Astrocyte (in vitro differentiated cells and primary cell): ENCODE measurements around the gene SH2B2. TPM values are rescaled to one million over a fixed set of nuclear protein-coding genes. Genes with fewer than 3 reads are reported as not detected.
"Not testable (repeated sequence)": the region's sequence is repeated elsewhere in the genome, so short reads cannot be mapped to it uniquely, and the experiment has no call there.

Experiments
- DNase-seq: peaks from one replicate; pipeline ENCODE4 v3.0.0-alpha.2; 2010; ENCODE audit warnings: low read depth
- FAIRE-seq: peaks from 2 replicates; lab custom pipeline; 2011; peaks lifted over from hg19 to GRCh38; lab: Jason Lieb, UNC
- H2AFZ ChIP-seq: 2 replicates; pipeline ENCODE4 v1.6.0; 2012; ENCODE audit warnings: low read depth, low read length, inconsistent platforms
- H3K27ac ChIP-seq: 2 replicates; pipeline ENCODE4 v1.5.1; 2011; ENCODE audit warnings: low read depth, low read length, inconsistent platforms
- H3K27me3 ChIP-seq: 2 replicates; pipeline ENCODE4 v1.6.0; 2011; ENCODE audit warnings: low read length, inconsistent platforms; ENCODE audit not compliant: insufficient read depth
- H3K36me3 ChIP-seq: 2 replicates; pipeline ENCODE4 v1.5.1; 2011; ENCODE audit warnings: low read length, inconsistent platforms; ENCODE audit not compliant: insufficient read depth
- H3K4me1 ChIP-seq: 2 replicates; pipeline ENCODE4 v1.5.1; 2011; ENCODE audit warnings: low read length, inconsistent platforms; ENCODE audit not compliant: insufficient read depth
- H3K4me2 ChIP-seq: 2 replicates; pipeline ENCODE4 v1.6.0; 2012; ENCODE audit warnings: low read length, inconsistent platforms
- H3K4me3 ChIP-seq: 2 replicates; pipeline ENCODE4 v1.5.1; 2011; ENCODE audit warnings: low read depth, mild to moderate bottlenecking, low read length, inconsistent platforms; ENCODE audit not compliant: insufficient read depth
- H3K79me2 ChIP-seq: 2 replicates; pipeline ENCODE4 v1.6.0; 2012; ENCODE audit warnings: mild to moderate bottlenecking, low read length, inconsistent platforms; ENCODE audit not compliant: insufficient read depth
- H3K9ac ChIP-seq: 2 replicates; pipeline ENCODE4 v1.6.0; 2012; ENCODE audit warnings: mild to moderate bottlenecking, low read length, inconsistent platforms
- H3K9me3 ChIP-seq: 2 replicates; pipeline ENCODE4 v1.5.1; 2012; ENCODE audit warnings: low read depth, mild to moderate bottlenecking, low read length, inconsistent platforms; ENCODE audit not compliant: insufficient read depth
- H4K20me1 ChIP-seq: 2 replicates; pipeline ENCODE4 v1.6.0; 2012; ENCODE audit warnings: low read length, inconsistent platforms; ENCODE audit not compliant: insufficient read depth
- H3K27ac Mint-ChIP-seq: one replicate; pipeline ENCODE4 v1.8.0; 2021; ENCODE audit warnings: mild to moderate bottlenecking, mixed read lengths; ENCODE audit not compliant: unreplicated experiment
- H3K27me3 Mint-ChIP-seq: one replicate; pipeline ENCODE4 v1.8.0; 2021; ENCODE audit warnings: low read depth, mixed read lengths; ENCODE audit not compliant: unreplicated experiment
- H3K36me3 Mint-ChIP-seq: one replicate; pipeline ENCODE4 v1.8.0; 2021; ENCODE audit warnings: low read depth, mixed read lengths; ENCODE audit not compliant: unreplicated experiment
- H3K4me1 Mint-ChIP-seq: one replicate; pipeline ENCODE4 v1.8.0; 2021; ENCODE audit warnings: low read depth, mixed read lengths; ENCODE audit not compliant: unreplicated experiment
- H3K4me3 Mint-ChIP-seq: one replicate; pipeline ENCODE4 v1.8.0; 2021; ENCODE audit warnings: mild to moderate bottlenecking, moderate library complexity, mixed read lengths; ENCODE audit not compliant: unreplicated experiment
- H3K9me3 Mint-ChIP-seq: one replicate; pipeline ENCODE4 v1.8.0; 2021; ENCODE audit warnings: mild to moderate bottlenecking, mixed read lengths; ENCODE audit not compliant: unreplicated experiment
- total RNA-seq: library from RNA; stranded (reverse); gene quantifications from 2 replicates; pipeline ENCODE4 v1.2.1, GENCODE V29; 2021

SH2B2 gene
- total RNA-seq, 1 donor from 2014 or later, result 5.6 TPM

GRCh38 chr7:102335574-102335973 is 48.9 kb downstream of the SH2B2 start:
- H3K79me2 ChIP-seq, H3K27me3 Mint-ChIP-seq, H2AFZ ChIP-seq, H3K4me2 ChIP-seq, H3K4me3 ChIP-seq, H3K36me3 ChIP-seq, FAIRE-seq, H3K36me3 Mint-ChIP-seq, H3K4me1 Mint-ChIP-seq, H3K27ac ChIP-seq, H3K27me3 ChIP-seq, H3K27ac Mint-ChIP-seq, H4K20me1 ChIP-seq, H3K4me1 ChIP-seq, DNase-seq, H3K9me3 Mint-ChIP-seq, H3K4me3 Mint-ChIP-seq, H3K9ac ChIP-seq, H3K9me3 ChIP-seq: not testable (repeated sequence)

- not testable (repeated sequence) for H3K79me2 ChIP-seq, H3K27ac ChIP-seq, H3K4me1 ChIP-seq, H4K20me1 ChIP-seq, FAIRE-seq, H3K9me3 Mint-ChIP-seq, H3K27me3 Mint-ChIP-seq, H3K4me1 Mint-ChIP-seq, H3K4me2 ChIP-seq, H3K27me3 ChIP-seq, H3K36me3 ChIP-seq, H3K4me3 ChIP-seq, DNase-seq, H3K27ac Mint-ChIP-seq, H2AFZ ChIP-seq, H3K4me3 Mint-ChIP-seq, H3K9me3 ChIP-seq, H3K9ac ChIP-seq, H3K36me3 Mint-ChIP-seq
These were observed 50.3 kb downstream of the SH2B2 start for GRCh38 chr7:102337002-102337401.

DNA sequence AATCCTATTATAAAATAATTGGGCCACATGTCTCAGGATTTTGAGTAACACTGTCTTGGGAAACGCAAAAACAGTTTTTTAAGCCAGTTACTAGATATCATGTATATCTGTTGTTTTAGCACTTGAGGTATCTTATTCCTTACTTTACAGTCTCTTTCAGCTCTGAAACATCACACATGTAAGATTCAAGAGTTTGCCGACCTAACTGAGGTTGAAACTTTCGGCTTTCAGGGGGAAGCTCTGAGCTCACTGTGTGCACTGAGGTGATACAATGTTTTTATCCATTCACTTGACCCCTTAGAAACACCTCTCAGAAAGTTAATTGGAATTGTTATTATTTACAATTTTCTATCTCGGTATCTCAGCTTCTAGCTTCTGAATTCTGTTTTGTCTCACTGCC is 50.8 kb downstream of the SH2B2 start:
- not testable (repeated sequence) for H3K27ac Mint-ChIP-seq, H3K4me1 Mint-ChIP-seq, FAIRE-seq, H3K4me2 ChIP-seq, H3K27me3 ChIP-seq, H3K4me1 ChIP-seq, H3K9ac ChIP-seq, H3K27me3 Mint-ChIP-seq, H3K36me3 ChIP-seq, H3K9me3 ChIP-seq, H4K20me1 ChIP-seq, H3K79me2 ChIP-seq, H3K9me3 Mint-ChIP-seq, H3K27ac ChIP-seq, H3K4me3 ChIP-seq, H2AFZ ChIP-seq, H3K36me3 Mint-ChIP-seq, H3K4me3 Mint-ChIP-seq, DNase-seq

- H3K4me3 Mint-ChIP-seq, DNase-seq: not testable (repeated sequence)
These were observed 54.1 kb downstream of the SH2B2 start for GRCh38 chr7:102340599-102341368.

DNA sequence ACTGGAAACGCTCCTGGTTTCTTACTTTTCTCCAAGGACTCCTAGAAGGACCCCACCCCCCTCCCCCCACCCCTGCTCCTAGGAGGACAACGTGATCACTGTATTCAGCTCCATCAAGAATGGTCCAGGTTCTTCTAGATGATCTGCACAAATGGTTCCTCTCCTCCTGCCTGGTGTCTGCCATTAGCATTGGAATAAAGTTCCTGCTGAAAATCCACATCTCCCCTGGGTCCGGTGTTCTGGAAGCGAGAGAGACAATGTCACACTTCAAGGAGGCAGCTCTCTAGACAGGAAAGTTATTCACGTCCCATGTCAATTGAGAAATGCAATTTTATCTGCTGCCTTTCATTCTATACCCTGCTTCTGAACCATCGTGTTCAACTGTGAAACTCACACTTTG is 60.3 kb downstream of the SH2B2 start:
- not testable (repeated sequence) for H3K9ac ChIP-seq, H4K20me1 ChIP-seq, H3K36me3 ChIP-seq, H3K4me1 ChIP-seq, H3K9me3 Mint-ChIP-seq, H3K36me3 Mint-ChIP-seq, H3K4me1 Mint-ChIP-seq, H3K27me3 ChIP-seq, H3K27ac Mint-ChIP-seq, H3K27me3 Mint-ChIP-seq, H3K4me3 ChIP-seq, H3K4me3 Mint-ChIP-seq, H3K27ac ChIP-seq, FAIRE-seq, H2AFZ ChIP-seq, DNase-seq, H3K79me2 ChIP-seq, H3K9me3 ChIP-seq, H3K4me2 ChIP-seq

More at GRCh38 chr7:102340599-102341368, 54.1 kb downstream of the SH2B2 start:
- H3K36me3 ChIP-seq, H3K4me2 ChIP-seq, H4K20me1 ChIP-seq, H3K27ac Mint-ChIP-seq, H3K36me3 Mint-ChIP-seq, H3K27me3 ChIP-seq, H3K27ac ChIP-seq, H3K4me1 Mint-ChIP-seq, H3K27me3 Mint-ChIP-seq, H3K4me3 ChIP-seq, H3K9me3 Mint-ChIP-seq, H3K9ac ChIP-seq, H3K9me3 ChIP-seq, H3K4me1 ChIP-seq, H2AFZ ChIP-seq, H3K79me2 ChIP-seq, FAIRE-seq: not testable (repeated sequence)

GRCh38 chr7:102356344-102356743 is 69.7 kb downstream of the SH2B2 start, which contains the start of gene SPDYE6:
Gene SPDYE6 (minus strand): TSS chr7:102356444. CDS start chr7:102356023, 421 bp downstream.
- H3K79me2 ChIP-seq, H3K4me3 ChIP-seq, DNase-seq, H2AFZ ChIP-seq, H4K20me1 ChIP-seq, H3K36me3 Mint-ChIP-seq, H3K4me1 Mint-ChIP-seq, H3K9me3 Mint-ChIP-seq, H3K27me3 ChIP-seq, H3K9ac ChIP-seq, H3K9me3 ChIP-seq, H3K4me1 ChIP-seq, H3K4me3 Mint-ChIP-seq, H3K27ac Mint-ChIP-seq, H3K36me3 ChIP-seq, H3K4me2 ChIP-seq, FAIRE-seq, H3K27me3 Mint-ChIP-seq, H3K27ac ChIP-seq: not testable (repeated sequence)
